Brain pericyte (primary cell): ENCODE data around the gene MXD4.
"Not testable (repeated sequence)": the region's sequence is repeated elsewhere in the genome, so short reads cannot be mapped to it uniquely, and the experiment has no call there.

Source experiments
- DNase-seq: peaks from one replicate; pipeline ENCODE4 v3.0.0-alpha.2; 2012; ENCODE audit warnings: low read depth, low spot score

MXD4 gene

GRCh38 chr4:2220016-2220630, 41.8 kb downstream of the MXD4 start:
- DNase-seq: peak; percentile 11

GRCh38 chr4:2219233-2219760, 42.6 kb downstream of the MXD4 start:
- no peak for DNase-seq

- DNase-seq: no peak
These were observed 43.5 kb downstream of the MXD4 start for GRCh38 chr4:2218436-2218835.

- no peak for DNase-seq
These were observed 44.2 kb downstream of the MXD4 start for GRCh38 chr4:2217726-2218125.

GRCh38 chr4:2212831-2213230, 49.1 kb downstream of the MXD4 start:
- DNase-seq: no peak

- not testable (repeated sequence) for DNase-seq
These were observed 59.1 kb downstream of the MXD4 start for GRCh38 chr4:2202789-2203188.
